ENCODE data around the gene P2RX4. TPM values are rescaled to one million over a fixed set of nuclear protein-coding genes. Genes with fewer than 3 reads are reported as not detected.

The P2RX4 gene
- total and polyA plus RNA-seq, 2 of the 4 experiments (the other 2 are of a cell fraction), result 9.5 to 12.6 TPM

DNA sequence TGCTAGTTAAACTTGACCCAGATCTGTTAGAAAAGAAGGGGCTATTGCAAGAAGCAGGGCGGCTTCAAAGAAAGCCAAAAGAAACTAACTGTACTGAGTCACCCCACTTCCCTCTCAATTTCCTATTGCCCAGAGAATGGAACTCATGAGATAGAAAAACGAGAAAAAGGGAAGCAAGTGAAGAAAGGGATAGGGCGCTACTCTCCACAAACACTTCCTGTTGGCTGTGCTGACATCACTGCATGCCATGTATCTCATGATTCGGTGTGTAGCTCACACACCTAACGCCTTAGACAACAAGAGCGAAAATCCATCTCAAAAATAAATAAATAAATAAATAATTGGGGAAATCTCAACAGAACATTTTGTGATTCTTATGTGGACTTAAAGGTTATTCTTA, 13.0 kb upstream of the P2RX4 start:
- H4K8ac ChIP-seq (ENCODE audit: low read depth in 2 of 2, low read length in 2 of 2), result no peak overlapping the region
- ChIA-PET CTCF (no interaction called here), POLR2A (ENCODE audit: unreplicated experiment) (no interaction called here)
- no peak overlapping the region for H3K4ac ChIP-seq (ENCODE audit: low read depth, low read length)
- no peak overlapping the region for H3K4me2 ChIP-seq (ENCODE audit: low read depth, low read length)
- H3K4me1 ChIP-seq (ENCODE audit: control insufficient read depth, insufficient read depth, low read length), result peaks cover 4% of the 10 kb centered on the region
- no peak overlapping the region for H4K91ac ChIP-seq (ENCODE audit: insufficient read depth, low read depth, low read length)
- H2AK9ac ChIP-seq (replicated peaks; ENCODE audit: low read depth, low read length, poor library complexity), result peak overlapping the region; percentile 61
- DNase-seq, result no peak
- no peak overlapping the region for H3K23ac ChIP-seq (ENCODE audit: low read depth, low read length)
- H3K9me1 ChIP-seq (ENCODE audit: insufficient read depth, low read length), result peaks cover 6% of the 10 kb centered on the region
- intact Hi-C loops (cut with micrococcal nuclease), result no loop called here
- dilution Hi-C loops (cut with HindIII; ENCODE audit: low sequenced_read_pairs, unreplicated experiment), result no loop called here
- no peak overlapping the region for H3K18ac ChIP-seq (ENCODE audit: low read depth, low read length)
- no peak overlapping the region for H4K5ac ChIP-seq (ENCODE audit: low read depth, low read length)
- no peaks in the 10 kb centered on the region for H3K9me3 ChIP-seq (ENCODE audit: control insufficient read depth, insufficient read depth, low read length)
- H3K4me3 ChIP-seq (ENCODE audit: insufficient read depth, low read depth, low read length), result no peak overlapping the region
- H2BK5ac ChIP-seq (ENCODE audit: low read depth, low read length, poor library complexity, severe bottlenecking), result no peak overlapping the region
- no peak overlapping the region for H2BK15ac ChIP-seq (ENCODE audit: low read depth, low read length)
- WGBS, 2 experiments (ENCODE audit: extremely low coverage in 2 of 2, insufficient read length in 1 of 2), result no CpG with 5 or more reads among the region's 6 CpGs
- H4K20me1 ChIP-seq (ENCODE audit: insufficient read depth, low read length), result no peaks in the 10 kb centered on the region
- H3K27ac ChIP-seq (ENCODE audit: insufficient read depth, low read length), result no peak overlapping the region
- H3K36me3 ChIP-seq (ENCODE audit: control insufficient read depth, insufficient read depth, low read length), result no peaks in the 10 kb centered on the region
- H3K14ac ChIP-seq (replicated peaks; ENCODE audit: low read depth, low read length), result 0 out of 2 replicates have a peak overlapping the region, but pooled peaks have one; percentile 29
- H2AFZ ChIP-seq (replicated peaks; ENCODE audit: low read length, poor library complexity), result no peak overlapping the region
- no TSS peak for BruUV-seq (replicated peaks)
- no peak overlapping the region for H2BK120ac ChIP-seq (ENCODE audit: low read depth, low read length)
- no peak overlapping the region for H2BK20ac ChIP-seq (ENCODE audit: low read depth, low read length)
- no peak for ATAC-seq (ENCODE audit: low read depth)
- H3K9ac ChIP-seq (ENCODE audit: low read depth, low read length), result no peak overlapping the region
- peaks cover 6% of the 10 kb centered on the region; the same call in 1 of the 2 replicates for H3K27me3 ChIP-seq (ENCODE audit: control insufficient read depth, insufficient read depth, low read length)
- no peak overlapping the region for H3K56ac ChIP-seq (ENCODE audit: extremely low read depth, insufficient read depth, low read length)
- no peaks in the 10 kb centered on the region for H3K79me1 ChIP-seq (ENCODE audit: low read depth in 1 of 2, low read length in 2 of 2)
- H2AK5ac ChIP-seq (ENCODE audit: low read depth, low read length), result no peak overlapping the region
- TF ChIP-seq MXI1 (IDR thresholded peaks at IDR 0.05; ENCODE audit: borderline replicate concordance, low read depth, low read length), result no peak
- TF ChIP-seq CHD1 (IDR thresholded peaks at IDR 0.05; ENCODE audit: low read depth, low read length), result no peak
- no peak for TF ChIP-seq MAZ (IDR thresholded peaks at IDR 0.05; ENCODE audit: borderline replicate concordance, low read depth, low read length)
- TF ChIP-seq MAFK (IDR thresholded peaks at IDR 0.05; ENCODE audit: low read depth, low read length), result no peak
- no peak for TF ChIP-seq RCOR1 (IDR thresholded peaks at IDR 0.05; ENCODE audit: insufficient replicate concordance, low read length)
- no peak for TF ChIP-seq NFE2L2 (IDR thresholded peaks at IDR 0.05; ENCODE audit: low read depth, low read length)
- TF ChIP-seq POLR2A (IDR thresholded peaks at IDR 0.05; ENCODE audit: low read depth, low read length), result no peak
- TF ChIP-seq CEBPB (IDR thresholded peaks at IDR 0.05; ENCODE audit: low read depth, low read length), result no peak
- no peak for TF ChIP-seq RFX5 (IDR thresholded peaks at IDR 0.05; ENCODE audit: low read depth, low read length)
- no peak for TF ChIP-seq FOS (IDR thresholded peaks at IDR 0.05; ENCODE audit: low read depth, low read length)
- TF ChIP-seq SMC3 (IDR thresholded peaks at IDR 0.05; ENCODE audit: low read depth, low read length), result no peak
- TF ChIP-seq, protein P1, sequence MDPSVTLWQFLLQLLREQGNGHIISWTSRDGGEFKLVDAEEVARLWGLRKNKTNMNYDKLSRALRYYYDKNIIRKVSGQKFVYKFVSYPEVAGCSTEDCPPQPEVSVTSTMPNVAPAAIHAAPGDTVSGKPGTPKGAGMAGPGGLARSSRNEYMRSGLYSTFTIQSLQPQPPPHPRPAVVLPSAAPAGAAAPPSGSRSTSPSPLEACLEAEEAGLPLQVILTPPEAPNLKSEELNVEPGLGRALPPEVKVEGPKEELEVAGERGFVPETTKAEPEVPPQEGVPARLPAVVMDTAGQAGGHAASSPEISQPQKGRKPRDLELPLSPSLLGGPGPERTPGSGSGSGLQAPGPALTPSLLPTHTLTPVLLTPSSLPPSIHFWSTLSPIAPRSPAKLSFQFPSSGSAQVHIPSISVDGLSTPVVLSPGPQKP (IDR thresholded peaks at IDR 0.05; ENCODE audit: borderline replicate concordance, low read depth, low read length), result no peak
- TF ChIP-seq BHLHE40 (IDR thresholded peaks at IDR 0.05; ENCODE audit: low read depth, low read length), result no peak
- no peak for TF ChIP-seq RAD21 (IDR thresholded peaks at IDR 0.05; ENCODE audit: low read length)
- TF ChIP-seq, protein P2, sequence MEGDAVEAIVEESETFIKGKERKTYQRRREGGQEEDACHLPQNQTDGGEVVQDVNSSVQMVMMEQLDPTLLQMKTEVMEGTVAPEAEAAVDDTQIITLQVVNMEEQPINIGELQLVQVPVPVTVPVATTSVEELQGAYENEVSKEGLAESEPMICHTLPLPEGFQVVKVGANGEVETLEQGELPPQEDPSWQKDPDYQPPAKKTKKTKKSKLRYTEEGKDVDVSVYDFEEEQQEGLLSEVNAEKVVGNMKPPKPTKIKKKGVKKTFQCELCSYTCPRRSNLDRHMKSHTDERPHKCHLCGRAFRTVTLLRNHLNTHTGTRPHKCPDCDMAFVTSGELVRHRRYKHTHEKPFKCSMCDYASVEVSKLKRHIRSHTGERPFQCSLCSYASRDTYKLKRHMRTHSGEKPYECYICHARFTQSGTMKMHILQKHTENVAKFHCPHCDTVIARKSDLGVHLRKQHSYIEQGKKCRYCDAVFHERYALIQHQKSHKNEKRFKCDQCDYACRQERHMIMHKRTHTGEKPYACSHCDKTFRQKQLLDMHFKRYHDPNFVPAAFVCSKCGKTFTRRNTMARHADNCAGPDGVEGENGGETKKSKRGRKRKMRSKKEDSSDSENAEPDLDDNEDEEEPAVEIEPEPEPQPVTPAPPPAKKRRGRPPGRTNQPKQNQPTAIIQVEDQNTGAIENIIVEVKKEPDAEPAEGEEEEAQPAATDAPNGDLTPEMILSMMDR (conservative IDR thresholded peaks at IDR 0.05; ENCODE audit: low read depth, low read length), result no peak
- in situ Hi-C loops (cut with MboI; ENCODE audit: low sequenced_read_pairs), result no loop called here
